G401 (cell line): ENCODE results near the gene SFXN1. TPM values are rescaled to one million over a fixed set of nuclear protein-coding genes. Genes with fewer than 3 reads are reported as not detected.

Experiments
- DNase-seq: peaks from one replicate; pipeline ENCODE4 v3.0.0-alpha.2; 2015; ENCODE audit warnings: low spot score
- in situ Hi-C: cut with HindIII; loops from 2 replicates; pipeline ENCODE4 v1.10.0; 2016; ENCODE audit warnings: low sequenced_read_pairs, mixed read lengths
- total RNA-seq: library from RNA; depleted of rRNA; stranded (reverse); fragments of >200 nt; shearing (Covaris generic); gene quantifications from 2 replicates; pipeline ENCODE4 v1.2.3, GENCODE V29; 2014

The SFXN1 gene
- total RNA-seq, 1 experiment from 2014 or later = 206 TPM

DNA sequence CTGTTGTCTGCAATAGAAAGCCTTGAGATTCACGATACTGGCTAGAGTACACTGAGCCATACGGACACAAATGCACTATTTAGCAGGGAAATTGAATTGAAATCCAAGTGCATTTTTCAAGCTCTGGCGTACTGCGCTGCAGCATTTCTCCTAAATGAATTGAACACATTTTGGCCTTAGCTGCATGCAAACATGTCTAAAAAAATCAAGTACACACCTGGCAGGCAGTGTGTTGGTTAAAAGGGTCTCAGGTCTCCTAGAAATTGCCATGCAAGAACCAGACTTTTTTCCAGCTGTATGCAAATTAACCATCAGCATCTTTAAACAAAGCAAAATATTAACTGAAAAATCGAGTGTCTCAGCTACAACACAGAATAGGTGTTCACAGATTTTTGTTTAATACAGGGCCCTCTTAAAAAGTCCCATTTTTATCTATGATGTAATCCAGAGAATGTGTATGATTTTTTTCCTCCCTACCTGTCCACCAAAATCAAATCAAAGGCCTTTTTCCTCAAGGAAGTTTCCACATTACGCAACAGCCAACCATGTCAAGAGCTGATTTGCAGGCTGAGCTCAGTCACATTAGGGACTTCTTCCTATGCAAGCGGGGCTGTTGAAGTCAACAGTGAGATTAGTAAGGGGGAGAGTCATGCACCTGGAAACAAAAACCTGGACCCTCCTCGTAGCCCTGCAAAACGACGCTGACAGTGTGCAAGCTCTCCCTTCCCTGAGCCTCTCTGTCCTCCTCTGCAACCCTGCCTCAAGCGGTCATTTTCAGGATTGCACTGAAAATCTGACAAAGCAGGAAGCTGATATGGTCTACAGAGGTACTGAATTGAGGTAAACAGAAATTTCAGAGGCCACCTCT, 14.1 kb upstream of the SFXN1 start:
- in situ Hi-C loops = no loop called here

DNA sequence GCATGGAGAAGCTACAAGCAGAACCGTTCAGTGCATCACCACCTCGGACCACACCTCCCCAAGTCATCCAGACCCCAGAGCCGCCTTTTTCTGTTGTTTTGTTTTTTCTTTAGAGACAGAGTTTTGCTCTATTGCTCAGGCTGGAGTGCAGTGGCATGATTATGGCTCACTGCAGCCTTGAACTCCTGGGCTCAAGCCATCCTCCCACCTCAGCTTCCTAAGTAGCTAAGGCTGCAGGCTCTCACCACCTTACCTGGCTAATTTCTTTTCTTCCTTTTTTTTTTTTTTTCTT, 13.5 kb upstream of the SFXN1 start:
- in situ Hi-C loops = no loop called here
- no peak for DNase-seq

More for the DNA sequence above, 14.1 kb upstream of the SFXN1 start:
- peak; percentile 75 for DNase-seq

GRCh38 chr5:175465282-175465681, 13.1 kb upstream of the SFXN1 start:
- no peak for DNase-seq
- in situ Hi-C loops = no loop called here

DNA sequence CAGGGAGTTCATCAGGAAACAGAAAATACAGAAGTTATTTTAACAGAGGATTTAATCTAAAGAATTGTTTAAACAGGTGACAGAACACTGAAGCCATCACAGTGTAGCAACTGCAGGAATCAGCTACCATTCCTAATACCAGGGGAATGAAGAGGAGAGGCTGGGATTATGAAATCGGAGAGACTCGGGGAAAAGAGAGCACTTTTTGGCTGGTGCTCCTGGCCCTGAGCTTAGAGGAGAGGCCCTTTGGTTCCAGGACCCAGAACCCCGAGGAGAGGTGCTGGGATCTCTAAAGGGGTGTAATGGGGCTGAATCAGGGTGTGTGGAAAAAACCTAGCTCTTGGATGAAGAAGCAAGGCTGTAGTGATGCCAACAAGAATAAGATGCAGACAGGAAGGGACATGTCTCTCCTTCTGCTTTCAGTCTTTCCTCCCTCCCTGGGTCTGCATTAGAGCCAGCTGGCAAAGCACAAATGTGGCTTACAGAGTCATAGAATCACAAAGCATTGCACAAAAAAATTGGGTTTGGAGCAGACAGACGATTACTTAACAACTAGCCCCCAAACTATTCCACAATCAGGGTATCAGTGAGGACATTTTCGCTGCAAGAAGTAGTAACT, 11.6 kb upstream of the SFXN1 start:
- in situ Hi-C loops = no loop called here
- DNase-seq = peak; percentile 56

GRCh38 chr5:175467983-175468690, 10.2 kb upstream of the SFXN1 start:
- in situ Hi-C loops = no loop called here
- DNase-seq = no peak

DNA sequence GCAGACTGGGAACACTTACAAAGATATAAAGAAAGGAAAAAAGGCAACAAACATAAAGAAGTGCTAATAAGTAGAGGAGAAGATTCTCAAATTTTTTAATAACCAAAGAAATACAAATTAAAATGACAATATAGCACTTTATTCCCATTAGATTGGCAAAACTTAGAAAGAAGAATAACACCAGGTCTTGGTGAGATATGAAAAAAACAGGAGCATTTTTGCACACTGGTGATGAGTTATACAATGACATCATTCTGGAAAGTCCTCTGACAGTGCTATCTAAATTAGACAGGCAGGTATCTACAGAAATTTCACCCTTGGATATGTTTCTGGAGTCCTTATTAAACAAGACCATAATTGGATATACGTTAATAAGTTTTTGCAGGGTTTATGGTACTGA, 9.5 kb upstream of the SFXN1 start:
- in situ Hi-C loops = no loop called here
- no peak for DNase-seq

GRCh38 chr5:175469916-175470315, 8.4 kb upstream of the SFXN1 start:
- in situ Hi-C loops = no loop called here
- no peak for DNase-seq

DNA sequence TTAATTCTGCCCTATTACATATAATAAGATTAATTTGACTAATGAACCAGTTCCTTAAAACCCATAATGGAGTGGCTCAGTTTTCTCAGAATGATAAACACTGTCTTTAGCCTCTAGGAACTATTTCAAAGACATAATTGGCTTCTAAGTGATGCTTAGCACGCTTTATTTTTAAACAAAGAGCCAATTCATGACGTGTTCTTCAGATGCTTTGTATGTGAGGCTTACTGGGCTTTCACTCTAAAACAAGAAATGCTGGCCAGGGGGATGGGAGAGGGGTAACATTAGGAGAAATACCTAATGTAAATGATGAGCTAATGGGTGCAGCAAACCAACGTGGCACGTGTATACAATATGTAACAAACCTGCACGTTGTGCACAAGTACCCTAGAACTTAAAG, 7.6 kb upstream of the SFXN1 start:
- DNase-seq = no peak
- in situ Hi-C loops = no loop called here

GRCh38 chr5:175471196-175471595, 7.2 kb upstream of the SFXN1 start:
- in situ Hi-C loops = no loop called here
- DNase-seq = no peak

DNA sequence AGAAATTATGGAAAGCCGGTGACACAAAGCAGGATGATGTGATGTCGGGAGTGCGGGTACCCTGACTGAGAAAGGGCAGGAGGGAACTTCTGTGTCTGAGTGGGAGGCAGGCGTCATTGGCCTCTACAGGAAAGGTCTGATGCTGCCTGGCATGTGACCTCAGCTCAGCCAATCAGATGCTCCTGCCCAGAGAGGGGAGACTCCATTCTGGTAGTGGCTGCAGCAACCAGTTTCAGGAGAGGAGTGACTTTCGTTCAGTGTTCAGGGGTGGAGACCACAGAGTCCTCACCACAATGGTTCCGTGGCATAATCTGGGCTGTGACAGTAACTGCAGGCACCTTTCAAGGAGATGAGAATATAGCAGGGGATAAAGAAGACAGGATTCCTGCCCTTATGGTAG, 6.7 kb upstream of the SFXN1 start:
- in situ Hi-C loops = no loop called here
- DNase-seq = no peak

- no peak for DNase-seq
- in situ Hi-C loops = no loop called here
Measured at GRCh38 chr5:175472378-175472777, 6.0 kb upstream of the SFXN1 start.

GRCh38 chr5:175475248-175475647, 3.1 kb upstream of the SFXN1 start:
- in situ Hi-C loops = no loop called here
- DNase-seq = no peak

- no peak for DNase-seq
Measured at GRCh38 chr5:175477440-175477839, 920 bp upstream of the SFXN1 start.

DNA sequence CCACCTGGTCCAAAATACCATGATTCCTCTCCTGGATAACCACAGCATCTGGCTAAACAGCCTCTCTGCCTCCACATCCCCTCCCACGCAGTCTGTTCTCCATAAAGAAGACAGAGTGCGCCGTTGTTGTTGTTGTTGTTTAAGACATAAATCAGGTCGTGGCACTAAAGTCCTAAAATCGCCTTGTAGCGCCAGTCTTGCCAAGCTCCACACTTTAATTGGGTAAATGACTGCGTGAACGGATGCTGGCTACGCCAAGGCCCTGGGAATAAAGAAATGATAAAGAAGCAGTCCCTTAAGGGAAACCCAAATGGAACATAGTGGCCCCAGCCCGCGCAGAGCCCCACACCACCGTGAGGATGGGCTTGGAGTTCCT, 364 bp upstream of the SFXN1 start:
- in situ Hi-C loops = no loop called here
- no peak for DNase-seq

More at GRCh38 chr5:175477440-175477839, 920 bp upstream of the SFXN1 start:
- in situ Hi-C loops = no loop called here

DNA sequence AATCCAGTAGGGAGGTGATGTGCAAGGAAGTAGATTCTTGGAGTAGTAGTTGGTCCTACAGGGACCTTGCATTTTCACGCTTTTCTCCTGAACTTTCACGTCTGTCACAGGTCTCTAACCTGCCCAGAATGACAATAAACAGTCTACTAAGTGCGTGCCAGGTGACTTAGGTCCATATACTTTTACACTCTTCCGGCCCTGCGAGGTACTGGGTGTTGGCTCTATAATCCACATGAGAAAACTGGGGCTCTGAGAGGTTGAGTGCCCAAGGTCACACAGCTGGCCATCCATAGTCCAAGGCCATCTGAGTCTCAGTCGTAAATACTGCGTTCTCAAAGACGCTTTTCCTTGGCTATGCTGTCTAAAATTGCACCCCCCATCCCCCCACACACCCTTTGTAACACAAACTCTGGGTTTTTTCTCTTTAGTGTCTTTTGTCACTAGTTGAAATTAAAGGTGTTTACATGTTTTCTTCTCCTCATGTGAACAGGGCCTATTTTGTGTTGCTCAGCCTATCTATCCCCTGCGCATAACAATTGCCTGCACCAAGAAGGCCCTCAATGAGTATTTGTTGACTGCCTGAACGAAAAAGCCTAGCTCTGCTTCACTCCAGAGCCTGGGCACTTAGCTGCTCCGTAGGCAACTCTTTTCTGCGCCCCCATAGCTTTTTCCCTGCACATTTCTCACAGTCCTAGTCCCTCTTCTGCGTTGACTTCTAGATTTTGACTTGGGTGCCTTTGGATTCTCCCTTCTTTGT, 943 bp downstream of the SFXN1 start:
- in situ Hi-C loops = no loop called here
- DNase-seq = no peak

DNA sequence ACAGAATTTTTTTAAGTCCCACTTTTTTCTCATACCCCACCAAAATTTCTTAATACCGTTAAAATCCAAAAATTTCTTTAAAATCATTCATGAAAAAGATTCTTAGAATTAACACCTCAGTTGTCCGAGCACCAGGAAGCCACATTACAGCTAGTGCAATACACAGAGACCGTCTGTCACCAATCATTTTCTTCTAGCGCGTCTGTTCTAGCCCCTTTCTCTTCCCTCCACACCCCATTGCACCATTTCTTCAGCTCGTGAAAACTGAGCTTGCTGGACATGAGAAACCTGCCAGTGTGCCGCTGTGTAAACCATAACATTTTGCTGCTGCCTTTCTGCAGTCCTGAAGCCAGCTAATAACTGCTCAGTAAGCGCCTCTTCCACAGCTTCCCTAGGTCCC, 5.0 kb downstream of the SFXN1 start:
- in situ Hi-C loops = no loop called here
- no peak for DNase-seq

- DNase-seq = no peak
- in situ Hi-C loops = no loop called here
Measured at GRCh38 chr5:175484322-175484721, 6.0 kb downstream of the SFXN1 start.

DNA sequence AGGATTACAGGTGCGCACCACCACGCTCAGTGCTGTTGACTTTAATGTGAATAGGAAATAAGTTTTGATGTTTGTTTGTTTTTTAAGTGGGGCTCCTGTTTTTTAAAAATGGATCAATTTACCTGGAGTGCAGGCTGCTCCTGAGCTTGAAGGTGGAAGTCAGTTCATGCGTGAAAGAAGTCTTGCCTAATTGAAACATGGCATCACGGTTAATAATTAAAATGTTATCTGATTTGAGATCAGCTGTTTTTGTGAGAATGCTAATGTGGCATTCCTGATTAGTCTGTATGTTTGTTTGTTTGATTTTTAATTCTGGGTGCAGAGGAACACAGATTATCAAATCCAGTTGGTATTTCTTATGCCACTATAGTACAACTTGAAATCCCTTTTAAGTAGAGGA, 6.5 kb downstream of the SFXN1 start:
- no peak for DNase-seq
- in situ Hi-C loops = no loop called here

GRCh38 chr5:175485631-175486030, 7.3 kb downstream of the SFXN1 start:
- no peak for DNase-seq
- in situ Hi-C loops = no loop called here
